C4-2B (cell line): ENCODE data around the gene MYO6.

Source experiments
- H3K27ac ChIP-seq: fragments of 450-650 bp; 2 replicates; pipeline ENCODE4 v1.5.1; 2017
- CTCF ChIP-seq: fragments of 450-650 bp; conservative IDR thresholded peaks from 2 replicates; pipeline ENCODE4 v1.5.1; 2017; ENCODE audit warnings: mild to moderate bottlenecking
- ZFX ChIP-seq: fragments of 450-650 bp; IDR thresholded peaks from 2 replicates; pipeline ENCODE4 v1.6.1; 2017

Gene MYO6

GRCh38 chr6:75933387-75933975 lies 184.4 kb downstream of the MYO6 start:
- TF ChIP-seq ZFX (no peak), CTCF (no peak)
- H3K27ac ChIP-seq: no peak overlapping the region

- peak overlapping the region; percentile 15 for H3K27ac ChIP-seq
- TF ChIP-seq CTCF (peak; percentile 91), ZFX (no peak)
Measured at GRCh38 chr6:75934643-75935472, 185.8 kb downstream of the MYO6 start.

- H3K27ac ChIP-seq: peak overlapping the region; percentile 15; the same call in 1 of the 2 replicates
- TF ChIP-seq ZFX (no peak), CTCF (no peak)
Measured at GRCh38 chr6:75935473-75935793, 186.4 kb downstream of the MYO6 start.

- TF ChIP-seq ZFX (no peak), CTCF (no peak)
- no peak overlapping the region for H3K27ac ChIP-seq
Measured at GRCh38 chr6:75936682-75937081, 187.6 kb downstream of the MYO6 start.

GRCh38 chr6:75937846-75938245 lies 188.8 kb downstream of the MYO6 start:
- H3K27ac ChIP-seq: no peak overlapping the region
- no peak for TF ChIP-seq ZFX
- TF ChIP-seq CTCF: no peak

- H3K27ac ChIP-seq: no peak overlapping the region
- TF ChIP-seq CTCF (no peak), ZFX (no peak)
Measured at GRCh38 chr6:75940564-75940963, 191.5 kb downstream of the MYO6 start.

GRCh38 chr6:75941509-75941908 lies 192.5 kb downstream of the MYO6 start:
- no peak for TF ChIP-seq CTCF
- no peak for TF ChIP-seq ZFX
- H3K27ac ChIP-seq: no peak overlapping the region
